WTC11 (cell line): Measurements from ENCODE around the gene SUPV3L1. TPM values are rescaled to one million over a fixed set of nuclear protein-coding genes. Genes with fewer than 3 reads are reported as not detected.

ENCODE experiments used
- ATAC-seq: fragments of 200-7000 bp; cut with Tn5 transposase; 2 replicates; pipeline ENCODE4 v1.10.0; 2021; ENCODE audit warnings: mild to moderate bottlenecking, moderate library complexity
- CTCF ChIA-PET: fragments of 300-600 bp; sonication (Branson Sonifier 250); formaldehyde crosslinking; loops from one replicate; lab custom pipeline; 2021; ENCODE audit warnings: antibody characterized with exemption; lab: Charles Lee
- POLR2A ChIA-PET: fragments of 350-600 bp; sonication (Branson Sonifier 250); formaldehyde crosslinking; loops from one replicate; lab custom pipeline; 2021; ENCODE audit warnings: antibody characterized with exemption; lab: Charles Lee
- DNase-seq: peaks from one replicate; pipeline ENCODE4 v3.0.0; 2021; ENCODE audit warnings: low spot score
- H3K27ac Mint-ChIP-seq: 2 replicates; pipeline ENCODE4 v1.8.0; 2021; ENCODE audit warnings: mixed read lengths
- H3K27me3 Mint-ChIP-seq: 2 replicates; pipeline ENCODE4 v1.8.0; 2021; ENCODE audit warnings: low read depth, mild to moderate bottlenecking, moderate library complexity, mixed read lengths
- H3K36me3 Mint-ChIP-seq: 2 replicates; pipeline ENCODE4 v1.8.0; 2021; ENCODE audit warnings: mixed read lengths
- H3K4me1 Mint-ChIP-seq: 2 replicates; pipeline ENCODE4 v1.8.0; 2022; ENCODE audit warnings: mixed read lengths
- H3K4me3 Mint-ChIP-seq: 2 replicates; pipeline ENCODE4 v1.8.0; 2021; ENCODE audit warnings: mild to moderate bottlenecking, moderate library complexity, mixed read lengths
- H3K9me3 Mint-ChIP-seq: 2 replicates; pipeline ENCODE4 v1.8.0; 2021; ENCODE audit warnings: mixed read lengths
- ATF1 ChIP-seq: sonication (generic); formaldehyde crosslinking; IDR thresholded peaks from 2 replicates; pipeline ENCODE4 v1.8.1; 2023; ENCODE audit warnings: mild to moderate bottlenecking, moderate library complexity, missing genetic modification reagents
- ELF4 ChIP-seq: sonication (generic); formaldehyde crosslinking; IDR thresholded peaks from 2 replicates; pipeline ENCODE4 v1.8.1; 2022; ENCODE audit warnings: low read depth, mild to moderate bottlenecking, moderate library complexity, missing genetic modification reagents
- FOXK1 ChIP-seq: sonication (generic); formaldehyde crosslinking; IDR thresholded peaks from 2 replicates; pipeline ENCODE4 v1.8.0; 2022; ENCODE audit warnings: mild to moderate bottlenecking, moderate library complexity, missing genetic modification reagents
- IRF2 ChIP-seq: sonication (generic); formaldehyde crosslinking; IDR thresholded peaks from 2 replicates; pipeline ENCODE4 v1.8.0; 2022; ENCODE audit warnings: low read depth, missing genetic modification reagents, borderline replicate concordance
- JUN ChIP-seq: sonication (generic); formaldehyde crosslinking; IDR thresholded peaks from 2 replicates; pipeline ENCODE4 v1.8.0; 2023; ENCODE audit warnings: mild to moderate bottlenecking, missing genetic modification reagents
- KAT7 ChIP-seq: sonication (generic); formaldehyde crosslinking; IDR thresholded peaks from 2 replicates; pipeline ENCODE4 v1.8.1; 2023; ENCODE audit warnings: missing genetic modification reagents, mild to moderate bottlenecking, borderline replicate concordance
- MXD4 ChIP-seq: fragments of 250-450 bp; sonication (Bioruptor Pico); IDR thresholded peaks from 2 replicates; pipeline ENCODE4 v1.8.0; 2021; ENCODE audit warnings: mild to moderate bottlenecking, moderate library complexity, borderline replicate concordance
- NR1H2 ChIP-seq: sonication (generic); formaldehyde crosslinking; IDR thresholded peaks from 2 replicates; pipeline ENCODE4 v1.9.0; 2021; ENCODE audit warnings: mild to moderate bottlenecking, moderate library complexity, missing genetic modification reagents
- NR2C2 ChIP-seq: sonication (generic); formaldehyde crosslinking; IDR thresholded peaks from 2 replicates; pipeline ENCODE4 v1.8.0; 2022; ENCODE audit warnings: mild to moderate bottlenecking, missing genetic modification reagents
- RELA ChIP-seq: sonication (generic); formaldehyde crosslinking; IDR thresholded peaks from 2 replicates; pipeline ENCODE4 v1.8.1; 2022; ENCODE audit warnings: missing genetic modification reagents, mild to moderate bottlenecking, borderline replicate concordance
- SOX15 ChIP-seq: fragments of 250-450 bp; sonication (Bioruptor Pico); IDR thresholded peaks from 2 replicates; pipeline ENCODE4 v1.9.0; 2021; ENCODE audit warnings: mild to moderate bottlenecking
- SP1 ChIP-seq: sonication (generic); formaldehyde crosslinking; conservative IDR thresholded peaks from 2 replicates; pipeline ENCODE4 v1.8.1; 2022; ENCODE audit warnings: missing genetic modification reagents
- TEAD4 ChIP-seq: sonication (generic); formaldehyde crosslinking; IDR thresholded peaks from 2 replicates; pipeline ENCODE4 v1.8.0; 2022; ENCODE audit warnings: mild to moderate bottlenecking, missing genetic modification reagents
- ZNF219 ChIP-seq: sonication (generic); formaldehyde crosslinking; IDR thresholded peaks from 2 replicates; pipeline ENCODE4 v1.8.0; 2023; ENCODE audit warnings: missing genetic modification reagents, mild to moderate bottlenecking, borderline replicate concordance
- ZNF263 ChIP-seq: sonication (generic); formaldehyde crosslinking; IDR thresholded peaks from 2 replicates; pipeline ENCODE4 v1.8.1; 2022; ENCODE audit warnings: low read depth, mild to moderate bottlenecking, moderate library complexity, missing genetic modification reagents
- ZNF423 ChIP-seq: fragments of 250-450 bp; sonication (Bioruptor Pico); IDR thresholded peaks from 2 replicates; pipeline ENCODE4 v2.1.2; 2022; ENCODE audit warnings: mild to moderate bottlenecking, moderate library complexity
- total RNA-seq: library from RNA; stranded (reverse); gene quantifications from 3 replicates; pipeline ENCODE4 v1.2.3, GENCODE V29; 2021
- TF ChIP-seq, protein P1 (sequence below): sonication (generic); formaldehyde crosslinking; IDR thresholded peaks from 2 replicates; pipeline ENCODE4 v1.8.1; 2022; ENCODE audit warnings: mild to moderate bottlenecking, missing genetic modification reagents, moderate library complexity, borderline replicate concordance
- TF ChIP-seq, protein P2 (sequence below): fragments of 250-450 bp; sonication (Bioruptor Pico); IDR thresholded peaks from 2 replicates; pipeline ENCODE4 v1.8.0; 2021; ENCODE audit warnings: mild to moderate bottlenecking
- TF ChIP-seq, protein P3 (sequence below): fragments of 250-450 bp; sonication (Bioruptor Pico); IDR thresholded peaks from 2 replicates; pipeline ENCODE4 v1.9.0; 2021; ENCODE audit warnings: mild to moderate bottlenecking
- TF ChIP-seq, protein P4 (sequence below): sonication (generic); formaldehyde crosslinking; IDR thresholded peaks from 2 replicates; pipeline ENCODE4 v1.8.1; 2023; ENCODE audit warnings: mild to moderate bottlenecking, missing genetic modification reagents, moderate library complexity
- TF ChIP-seq, protein P5 (sequence below): fragments of 250-450 bp; sonication (Bioruptor Pico); conservative IDR thresholded peaks from 2 replicates; pipeline ENCODE4 v1.9.0; 2021; ENCODE audit warnings: mild to moderate bottlenecking
- TF ChIP-seq, protein P6 (sequence below): fragments of 250-450 bp; sonication (Bioruptor Pico); IDR thresholded peaks from 2 replicates; pipeline ENCODE4 v2.1.2; 2022; ENCODE audit warnings: mild to moderate bottlenecking, moderate library complexity

Gene SUPV3L1
- total RNA-seq, 1 experiment from 2014 or later = 41.2 TPM

DNA sequence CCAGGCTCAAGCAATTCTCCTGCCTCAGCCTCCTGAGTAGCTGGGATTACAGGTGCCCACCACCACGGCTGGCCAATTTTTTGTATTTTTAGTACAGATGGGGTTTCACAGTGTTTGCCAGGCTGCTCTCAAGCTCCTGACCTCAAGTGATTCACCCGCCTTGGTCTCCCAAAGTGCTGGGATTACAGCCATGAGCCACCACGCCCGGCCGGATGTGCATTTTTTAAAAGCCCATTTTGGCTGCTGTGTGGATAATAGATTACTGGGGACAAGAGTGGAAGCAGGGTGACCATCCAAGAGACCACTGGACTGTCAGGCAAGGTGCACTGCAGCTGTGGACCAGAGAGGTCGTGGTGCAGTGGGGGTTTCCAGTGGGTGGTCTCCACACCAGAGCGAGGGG lies 61.5 kb downstream of the SUPV3L1 start (continued):
- TF ChIP-seq, protein P1, sequence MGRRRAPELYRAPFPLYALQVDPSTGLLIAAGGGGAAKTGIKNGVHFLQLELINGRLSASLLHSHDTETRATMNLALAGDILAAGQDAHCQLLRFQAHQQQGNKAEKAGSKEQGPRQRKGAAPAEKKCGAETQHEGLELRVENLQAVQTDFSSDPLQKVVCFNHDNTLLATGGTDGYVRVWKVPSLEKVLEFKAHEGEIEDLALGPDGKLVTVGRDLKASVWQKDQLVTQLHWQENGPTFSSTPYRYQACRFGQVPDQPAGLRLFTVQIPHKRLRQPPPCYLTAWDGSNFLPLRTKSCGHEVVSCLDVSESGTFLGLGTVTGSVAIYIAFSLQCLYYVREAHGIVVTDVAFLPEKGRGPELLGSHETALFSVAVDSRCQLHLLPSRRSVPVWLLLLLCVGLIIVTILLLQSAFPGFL = no peak
- no peak for TF ChIP-seq NR2C2 (CRISPR knock-in tag)
- no peak for TF ChIP-seq KAT7 (CRISPR knock-in tag)
- no peak for TF ChIP-seq IRF2 (CRISPR knock-in tag)
- TF ChIP-seq SP1 (CRISPR knock-in tag) = no peak

DNA sequence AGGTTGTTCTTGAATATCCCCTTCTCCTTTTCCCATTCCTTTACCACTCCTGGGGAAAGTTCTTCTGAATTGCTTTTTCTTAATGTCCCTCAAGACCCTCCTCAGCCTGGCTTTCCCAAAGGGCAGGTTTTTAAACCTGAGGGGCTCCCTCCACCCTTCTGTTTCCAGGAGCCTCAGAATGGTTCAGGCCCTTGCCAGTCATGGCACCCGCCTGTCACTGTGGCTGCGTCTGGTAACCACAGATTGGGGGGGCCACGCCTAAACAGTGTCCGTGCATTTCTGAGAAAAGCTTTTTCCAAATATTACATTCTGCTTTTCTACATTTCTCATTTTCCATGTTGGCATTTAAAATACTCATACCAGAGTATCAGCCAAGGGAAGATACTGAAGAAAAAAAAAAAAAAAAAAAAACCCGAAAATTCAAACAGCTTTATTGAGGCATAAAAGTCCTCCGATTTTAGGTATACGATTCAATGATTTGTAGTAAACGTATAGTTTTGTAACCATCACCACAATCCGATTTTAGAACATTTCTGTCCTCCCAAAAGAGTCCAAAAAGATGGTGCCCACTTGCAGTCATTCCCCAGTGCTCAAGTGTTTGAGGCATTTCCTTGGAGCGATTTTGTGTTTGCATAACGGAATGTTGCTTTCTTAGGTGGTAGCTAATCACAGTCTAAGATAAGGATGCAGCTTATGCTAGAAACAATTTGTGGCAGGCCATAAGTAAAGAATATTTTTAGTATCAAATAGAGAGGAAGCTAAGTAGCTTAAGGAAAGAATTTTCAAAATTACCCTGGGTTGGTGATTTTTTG lies 62.2 kb downstream of the SUPV3L1 start:
- CTCF ChIA-PET = interaction anchor here (0.7 to 2.9 kb wide), 6 partner anchors 19 to 166 kb away, joined by 3 to 18 read pairs (median 4); no protein-coding TSS in a partner anchor
- TF ChIP-seq, protein P2, sequence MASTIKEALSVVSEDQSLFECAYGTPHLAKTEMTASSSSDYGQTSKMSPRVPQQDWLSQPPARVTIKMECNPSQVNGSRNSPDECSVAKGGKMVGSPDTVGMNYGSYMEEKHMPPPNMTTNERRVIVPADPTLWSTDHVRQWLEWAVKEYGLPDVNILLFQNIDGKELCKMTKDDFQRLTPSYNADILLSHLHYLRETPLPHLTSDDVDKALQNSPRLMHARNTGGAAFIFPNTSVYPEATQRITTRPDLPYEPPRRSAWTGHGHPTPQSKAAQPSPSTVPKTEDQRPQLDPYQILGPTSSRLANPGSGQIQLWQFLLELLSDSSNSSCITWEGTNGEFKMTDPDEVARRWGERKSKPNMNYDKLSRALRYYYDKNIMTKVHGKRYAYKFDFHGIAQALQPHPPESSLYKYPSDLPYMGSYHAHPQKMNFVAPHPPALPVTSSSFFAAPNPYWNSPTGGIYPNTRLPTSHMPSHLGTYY = no peak
- no peak for TF ChIP-seq ATF1 (CRISPR knock-in tag)
- no peak for TF ChIP-seq ZNF423 (CRISPR knock-in tag)
- TF ChIP-seq, protein P3, sequence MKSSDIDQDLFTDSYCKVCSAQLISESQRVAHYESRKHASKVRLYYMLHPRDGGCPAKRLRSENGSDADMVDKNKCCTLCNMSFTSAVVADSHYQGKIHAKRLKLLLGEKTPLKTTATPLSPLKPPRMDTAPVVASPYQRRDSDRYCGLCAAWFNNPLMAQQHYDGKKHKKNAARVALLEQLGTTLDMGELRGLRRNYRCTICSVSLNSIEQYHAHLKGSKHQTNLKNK (CRISPR knock-in tag) = no peak
- no peak for TF ChIP-seq ZNF263 (CRISPR knock-in tag)
- TF ChIP-seq FOXK1 = no peak
- no peak for TF ChIP-seq JUN (CRISPR knock-in tag)
- TF ChIP-seq, protein P4, sequence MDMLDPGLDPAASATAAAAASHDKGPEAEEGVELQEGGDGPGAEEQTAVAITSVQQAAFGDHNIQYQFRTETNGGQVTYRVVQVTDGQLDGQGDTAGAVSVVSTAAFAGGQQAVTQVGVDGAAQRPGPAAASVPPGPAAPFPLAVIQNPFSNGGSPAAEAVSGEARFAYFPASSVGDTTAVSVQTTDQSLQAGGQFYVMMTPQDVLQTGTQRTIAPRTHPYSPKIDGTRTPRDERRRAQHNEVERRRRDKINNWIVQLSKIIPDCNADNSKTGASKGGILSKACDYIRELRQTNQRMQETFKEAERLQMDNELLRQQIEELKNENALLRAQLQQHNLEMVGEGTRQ (CRISPR knock-in tag) = no peak
- TF ChIP-seq TEAD4 (CRISPR knock-in tag) = no peak
- TF ChIP-seq, protein P5, sequence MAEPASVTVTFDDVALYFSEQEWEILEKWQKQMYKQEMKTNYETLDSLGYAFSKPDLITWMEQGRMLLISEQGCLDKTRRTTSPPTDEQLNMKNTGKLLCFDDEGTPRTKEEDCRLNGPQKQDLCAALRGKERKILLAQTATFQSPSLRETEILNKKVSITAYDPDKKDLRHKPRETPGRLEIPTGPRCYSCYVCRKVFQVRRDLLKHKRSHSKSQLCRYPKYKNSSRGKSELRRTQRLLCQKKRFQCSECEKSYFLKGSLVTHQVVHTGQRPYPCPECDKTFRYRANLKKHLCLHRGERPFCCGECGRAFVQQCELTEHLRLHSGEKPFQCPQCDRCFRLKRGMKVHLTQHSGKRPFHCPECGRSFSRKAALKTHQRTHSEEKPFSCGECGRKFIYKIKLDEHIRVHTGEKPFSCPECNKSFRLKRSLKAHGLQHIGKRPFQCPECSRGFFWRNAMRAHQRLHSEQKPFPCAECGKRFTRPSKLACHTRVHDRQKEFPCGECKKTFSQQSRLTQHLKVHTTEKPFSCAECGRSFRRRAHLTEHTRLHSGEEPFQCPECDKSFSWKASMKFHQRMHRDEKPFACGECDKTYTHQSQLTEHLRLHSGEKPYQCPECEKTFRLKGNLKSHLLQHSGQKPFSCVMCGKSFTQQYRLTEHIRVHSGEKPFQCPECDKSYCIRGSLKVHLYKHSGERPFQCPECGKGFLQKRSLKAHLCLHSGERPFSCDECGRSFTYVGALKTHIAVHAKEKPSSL = no peak
- no peak for TF ChIP-seq SOX15 (CRISPR knock-in tag)
- TF ChIP-seq, protein P6, sequence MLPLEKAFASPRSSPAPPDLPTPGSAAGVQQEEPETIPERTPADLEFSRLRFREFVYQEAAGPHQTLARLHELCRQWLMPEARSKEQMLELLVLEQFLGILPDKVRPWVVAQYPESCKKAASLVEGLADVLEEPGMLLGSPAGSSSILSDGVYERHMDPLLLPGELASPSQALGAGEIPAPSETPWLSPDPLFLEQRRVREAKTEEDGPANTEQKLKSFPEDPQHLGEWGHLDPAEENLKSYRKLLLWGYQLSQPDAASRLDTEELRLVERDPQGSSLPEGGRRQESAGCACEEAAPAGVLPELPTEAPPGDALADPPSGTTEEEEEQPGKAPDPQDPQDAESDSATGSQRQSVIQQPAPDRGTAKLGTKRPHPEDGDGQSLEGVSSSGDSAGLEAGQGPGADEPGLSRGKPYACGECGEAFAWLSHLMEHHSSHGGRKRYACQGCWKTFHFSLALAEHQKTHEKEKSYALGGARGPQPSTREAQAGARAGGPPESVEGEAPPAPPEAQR (CRISPR knock-in tag) = no peak
- TF ChIP-seq IRF2 (CRISPR knock-in tag) = no peak
- no peak for TF ChIP-seq NR1H2
- no peak for TF ChIP-seq ZNF219 (CRISPR knock-in tag)
- TF ChIP-seq ELF4 = no peak
- TF ChIP-seq MXD4 (CRISPR knock-in tag) = no peak
- TF ChIP-seq RELA = no peak
- no peak for TF ChIP-seq KAT7 (CRISPR knock-in tag)
- peaks cover 26% of the 10 kb centered on the region for H3K4me1 Mint-ChIP-seq
- H3K27ac Mint-ChIP-seq = no peak overlapping the region
- H3K27me3 Mint-ChIP-seq = no peaks in the 10 kb centered on the region; the same call in 1 of the 2 replicates
- POLR2A ChIA-PET = interaction anchor here (0.7 kb wide), 1 partner anchor 164 kb away, joined by 4 read pairs; no protein-coding TSS in a partner anchor
- DNase-seq (no peak), ATAC-seq (no peak)
- no peaks in the 10 kb centered on the region for H3K9me3 Mint-ChIP-seq
- no peak overlapping the region for H3K4me3 Mint-ChIP-seq
- H3K36me3 Mint-ChIP-seq = no peaks in the 10 kb centered on the region
